Thoracic aorta (tissue), 2 donors: ENCODE measurements around the gene IRAK3. TPM values are rescaled to one million over a fixed set of nuclear protein-coding genes. Genes with fewer than 3 reads are reported as not detected.
"Not testable (repeated sequence)": the region's sequence is repeated elsewhere in the genome, so short reads cannot be mapped to it uniquely, and the experiment has no call there.

ENCODE experiments used
- ATAC-seq: fragments of 150-250 bp; one replicate; pipeline ENCODE4 v1.8.0; 2017; ENCODE audit warnings: low read depth; ENCODE audit not compliant: insufficient number of reproducible peaks, low FRiP score
- DNase-seq: peaks from one replicate; pipeline ENCODE4 v3.0.0-alpha.2; 2020; ENCODE audit warnings: low spot score
- H3K27ac ChIP-seq, 2 donors: fragments of 200-600 bp; sonication (generic); 1 replicate in 1 of 2; 2 replicates in 1 of 2; pipeline ENCODE4 v1.5.1; 2016; ENCODE audit warnings: mild to moderate bottlenecking in 2 of 2, moderate library complexity in 2 of 2
- H3K27me3 ChIP-seq: fragments of 200-600 bp; sonication (generic); replicated peaks from 2 replicates; pipeline ENCODE4 v1.6.0; 2016; ENCODE audit warnings: mild to moderate bottlenecking; ENCODE audit not compliant: insufficient read depth
- H3K36me3 ChIP-seq: fragments of 200-600 bp; sonication (generic); one replicate; pipeline ENCODE4 v1.5.1; 2016
- H3K4me1 ChIP-seq, 2 donors: fragments of 200-600 bp; sonication (generic); 1 replicate in 1 of 2; 2 replicates in 1 of 2; pipeline versions ENCODE4 v1.5.1 to v1.6.0; 2016; ENCODE audit warnings: low read depth in 2 of 2, mild to moderate bottlenecking in 1 of 2; ENCODE audit not compliant: control insufficient read depth in 1 of 2
- H3K4me3 ChIP-seq: fragments of 200-600 bp; sonication (generic); 2 replicates; pipeline ENCODE4 v1.5.1; 2016; ENCODE audit warnings: mild to moderate bottlenecking
- H3K9me3 ChIP-seq: fragments of 200-600 bp; sonication (generic); 2 replicates; pipeline ENCODE4 v1.5.1; 2016
- CTCF ChIP-seq: fragments of 200-600 bp; sonication (generic); IDR thresholded peaks from one replicate; pipeline ENCODE4 v1.5.1; 2019; ENCODE audit warnings: antibody characterized with exemption
- total RNA-seq, 2 donors: library from RNA; depleted of rRNA; stranded (reverse); fragments of >200 nt; gene quantifications; one replicate each; pipeline versions ENCODE4 v1.1.0 to v1.2.3, GENCODE V29; 2016

The IRAK3 gene
- total RNA-seq, 2 donors from 2014 or later = 29.8 to 67.9 TPM

DNA sequence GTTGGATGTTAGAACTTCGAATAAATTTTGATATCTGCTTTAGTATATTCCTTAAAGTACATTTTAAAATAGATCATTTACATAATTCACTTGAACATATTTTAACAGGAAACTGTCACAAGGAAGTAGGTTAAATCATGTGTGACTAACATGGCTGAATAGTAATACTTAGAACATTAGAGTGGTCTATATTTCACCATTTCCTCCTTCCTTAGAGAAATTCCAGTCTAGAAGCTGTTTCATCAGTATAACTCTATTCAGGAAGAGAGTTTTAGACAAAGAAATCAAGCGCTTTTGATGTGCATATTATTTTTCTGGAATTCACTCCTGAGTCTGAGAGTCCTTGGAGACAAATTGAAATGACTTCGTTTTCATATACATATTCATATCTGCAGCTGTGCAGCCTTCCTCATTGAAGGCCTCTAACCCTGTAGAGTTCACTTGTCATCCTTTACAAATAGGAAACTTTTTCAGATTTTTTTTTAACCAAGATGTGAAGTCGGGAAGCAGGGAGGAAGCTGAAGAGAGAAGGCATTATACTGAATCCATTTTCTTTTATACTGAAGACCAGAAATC is 28.4 kb downstream of the IRAK3 start:
- H3K27me3 ChIP-seq = no peaks in the 10 kb centered on the region
- no peak for TF ChIP-seq CTCF
- no peak overlapping the region for H3K4me3 ChIP-seq
- peaks cover 2% of the 10 kb centered on the region for H3K9me3 ChIP-seq
- peaks cover 12% of the 10 kb centered on the region for H3K36me3 ChIP-seq
- DNase-seq = no peak
- no peak overlapping the region for H3K27ac ChIP-seq
- no peaks in the 10 kb centered on the region for H3K4me1 ChIP-seq
- no peak for ATAC-seq

DNA sequence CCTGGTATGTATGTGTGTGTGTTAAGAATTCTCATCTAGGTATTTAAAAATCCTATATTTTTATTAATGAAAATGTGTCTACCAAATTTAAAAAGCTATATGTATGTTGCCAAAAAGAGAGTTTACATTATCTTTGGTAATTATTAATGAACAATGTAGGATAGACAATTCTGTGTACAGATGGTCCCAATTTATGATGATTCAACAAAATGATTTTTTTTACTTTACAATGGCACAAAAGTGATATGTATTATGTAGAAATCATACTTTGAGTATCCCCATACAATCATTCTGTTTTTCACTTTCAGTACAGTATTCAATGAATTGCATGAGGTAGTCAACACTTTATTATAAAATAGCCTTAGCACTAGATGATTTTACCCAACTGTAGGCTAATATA is 39.4 kb downstream of the IRAK3 start:
- TF ChIP-seq CTCF = no peak
- H3K36me3 ChIP-seq = peaks cover 13% of the 10 kb centered on the region
- H3K4me3 ChIP-seq = no peak overlapping the region
- DNase-seq (no peak), ATAC-seq (no peak)
- no peaks in the 10 kb centered on the region for H3K9me3 ChIP-seq
- H3K27ac ChIP-seq = no peak overlapping the region
- H3K4me1 ChIP-seq = no peaks in the 10 kb centered on the region
- H3K27me3 ChIP-seq = no peaks in the 10 kb centered on the region

DNA sequence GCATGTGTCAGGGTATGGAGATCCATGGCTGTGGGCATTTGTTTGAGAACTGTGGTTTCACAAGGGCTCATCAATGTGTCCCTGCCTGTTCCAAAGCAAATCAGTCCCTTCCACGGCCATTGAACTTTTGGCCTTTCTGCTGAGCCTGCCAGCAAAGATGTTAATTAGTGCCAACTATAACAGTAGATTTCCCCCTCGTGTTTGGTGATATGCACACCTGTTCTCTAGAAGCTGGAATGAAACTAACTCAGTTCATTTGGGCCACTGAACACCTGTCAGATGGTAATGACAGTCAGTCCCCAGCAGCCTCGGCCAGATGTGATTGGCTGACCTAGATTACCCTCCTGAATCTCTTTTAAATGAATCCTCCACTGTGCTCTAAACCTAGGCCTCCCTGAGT is 43.2 kb downstream of the IRAK3 start:
- Histone ChIP-seq H3K4me3 (no peak overlapping the region), H3K9me3 (no peaks in the 10 kb centered on the region), H3K36me3 (peaks cover 7% of the 10 kb centered on the region), H3K4me1 (peaks cover 0 to 6% of the 10 kb centered on the region in 2 donors), H3K27ac (no peak overlapping the region), H3K27me3 (no peaks in the 10 kb centered on the region)
- TF ChIP-seq CTCF = no peak
- DNase-seq (no peak), ATAC-seq (no peak)

DNA sequence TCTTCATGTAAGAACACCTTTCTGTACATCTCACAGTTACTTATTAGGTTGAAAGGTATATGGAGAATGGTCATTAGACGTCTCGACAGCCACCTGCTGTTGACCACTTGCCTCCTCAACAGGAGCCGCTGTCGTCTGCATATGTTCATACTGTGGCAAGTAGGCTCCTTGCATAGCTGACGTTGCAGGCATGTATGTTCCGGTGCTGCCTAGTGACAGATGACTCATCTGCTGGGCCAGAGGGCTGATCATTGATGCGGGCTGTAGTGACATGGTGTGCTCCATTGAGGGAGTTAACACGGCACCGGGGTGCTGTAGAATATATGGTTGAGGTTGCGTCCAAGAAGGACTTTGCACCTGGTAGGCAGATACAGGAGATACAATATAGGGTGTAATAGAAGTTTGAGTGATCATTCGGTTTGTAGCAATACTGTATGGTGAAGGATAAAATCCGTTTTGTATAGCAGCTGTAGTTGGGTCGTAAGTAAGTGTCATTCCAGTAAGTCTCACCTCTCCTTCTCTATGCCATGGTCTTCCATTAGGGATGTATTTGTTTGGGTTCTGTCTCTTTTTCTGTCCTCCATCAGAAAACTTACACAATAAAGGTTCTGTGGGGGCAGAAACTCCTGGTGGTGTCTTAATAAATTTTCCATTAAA is 45.2 kb downstream of the IRAK3 start:
- H3K27me3 ChIP-seq, H3K36me3 ChIP-seq, H3K9me3 ChIP-seq, DNase-seq, H3K4me3 ChIP-seq, ATAC-seq, H3K4me1 ChIP-seq: not testable (repeated sequence)
- peak overlapping the region in 1 of 2 donors; percentile 4 for H3K27ac ChIP-seq

GRCh38 chr12:66234773-66235625 is 46.0 kb downstream of the IRAK3 start:
- peak; percentile 14 for TF ChIP-seq CTCF
- not testable (repeated sequence) for H3K27me3 ChIP-seq, ATAC-seq, H3K36me3 ChIP-seq, H3K4me1 ChIP-seq, DNase-seq, H3K9me3 ChIP-seq
- peak overlapping the region; percentile 75 for H3K4me3 ChIP-seq
- peak overlapping the region; percentile 4 to 34 for H3K27ac ChIP-seq
